OCI-LY3 (cell line): ENCODE data around the gene HEXD.

Experiments used
- EZH2phosphoT487 ChIP-seq: fragments of 200-600 bp; shearing (Covaris generic); IDR thresholded peaks from 2 replicates; pipeline ENCODE4 v1.6.1; 2018; ENCODE audit warnings: antibody characterized with exemption, mixed run types, low read depth
- TF ChIP-seq, protein P1 (sequence below): fragments of 200-600, 300-600 bp; sonication (generic); IDR thresholded peaks from 2 replicates; pipeline ENCODE4 v1.5.1; 2014; ENCODE audit warnings: antibody characterized with exemption, low read length, low read depth

- TF ChIP-seq, protein P1, sequence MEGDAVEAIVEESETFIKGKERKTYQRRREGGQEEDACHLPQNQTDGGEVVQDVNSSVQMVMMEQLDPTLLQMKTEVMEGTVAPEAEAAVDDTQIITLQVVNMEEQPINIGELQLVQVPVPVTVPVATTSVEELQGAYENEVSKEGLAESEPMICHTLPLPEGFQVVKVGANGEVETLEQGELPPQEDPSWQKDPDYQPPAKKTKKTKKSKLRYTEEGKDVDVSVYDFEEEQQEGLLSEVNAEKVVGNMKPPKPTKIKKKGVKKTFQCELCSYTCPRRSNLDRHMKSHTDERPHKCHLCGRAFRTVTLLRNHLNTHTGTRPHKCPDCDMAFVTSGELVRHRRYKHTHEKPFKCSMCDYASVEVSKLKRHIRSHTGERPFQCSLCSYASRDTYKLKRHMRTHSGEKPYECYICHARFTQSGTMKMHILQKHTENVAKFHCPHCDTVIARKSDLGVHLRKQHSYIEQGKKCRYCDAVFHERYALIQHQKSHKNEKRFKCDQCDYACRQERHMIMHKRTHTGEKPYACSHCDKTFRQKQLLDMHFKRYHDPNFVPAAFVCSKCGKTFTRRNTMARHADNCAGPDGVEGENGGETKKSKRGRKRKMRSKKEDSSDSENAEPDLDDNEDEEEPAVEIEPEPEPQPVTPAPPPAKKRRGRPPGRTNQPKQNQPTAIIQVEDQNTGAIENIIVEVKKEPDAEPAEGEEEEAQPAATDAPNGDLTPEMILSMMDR, result no peak
- TF ChIP-seq EZH2phosphoT487, result no peak
Observed at GRCh38 chr17:82461827-82462524, 43.8 kb downstream of the HEXD start.
